Measurements from ENCODE around the gene ATP5PD.

The ATP5PD gene

GRCh38 chr17:75001915-75002843 lies 44.6 kb downstream of the ATP5PD start:
- no peak for DNase-seq (ENCODE audit: low read depth in 4 of 4, low spot score in 1 of 4)

- DNase-seq (ENCODE audit: low read depth in 4 of 4, low spot score in 1 of 4) = no peak
These were observed 47.2 kb downstream of the ATP5PD start for GRCh38 chr17:74999523-74999922.

DNA sequence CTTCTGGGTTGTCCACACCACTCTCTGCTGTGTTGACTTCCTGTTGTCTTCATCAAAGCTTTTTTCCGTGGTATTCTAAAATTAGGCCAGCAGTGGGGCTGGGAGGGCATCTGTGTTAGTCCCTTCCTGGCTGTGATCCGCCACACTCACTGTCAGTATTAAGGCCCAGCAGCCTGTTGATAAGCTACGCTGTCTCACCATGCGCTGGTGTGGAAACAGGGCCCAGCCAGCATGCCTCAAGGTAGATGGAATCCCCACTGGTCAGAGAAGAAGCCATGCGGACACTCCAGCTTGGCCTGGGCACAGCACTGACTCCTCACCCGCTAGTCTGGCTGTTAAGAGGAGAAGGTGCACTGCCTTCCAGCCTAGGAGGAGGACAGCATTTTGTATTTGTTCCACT lies 48.0 kb downstream of the ATP5PD start:
- no peak for DNase-seq (ENCODE audit: low read depth in 4 of 4, low spot score in 1 of 4)

DNA sequence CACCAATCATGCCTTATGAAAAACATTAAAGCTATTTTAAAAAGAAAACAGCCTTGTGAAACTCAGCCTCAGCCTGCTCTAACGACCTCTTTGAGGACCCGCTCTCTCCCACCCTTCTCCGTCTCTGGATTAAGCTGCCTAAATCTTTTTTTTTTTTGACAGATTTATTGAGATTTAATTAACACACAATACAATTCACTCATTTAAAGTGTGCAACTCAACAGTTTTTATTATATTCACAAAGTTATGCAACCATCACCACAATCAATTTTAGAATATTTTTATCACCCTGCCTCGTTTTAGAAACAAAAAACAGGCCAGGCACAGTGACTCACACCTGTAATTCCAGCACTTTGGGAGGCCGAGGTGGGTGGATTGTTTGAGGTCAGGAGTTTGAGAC lies 50.9 kb downstream of the ATP5PD start:
- DNase-seq (ENCODE audit: low read depth in 4 of 4, low spot score in 1 of 4) = no peak

- no peak for DNase-seq (ENCODE audit: low read depth in 4 of 4, low spot score in 1 of 4)
These were observed 52.3 kb downstream of the ATP5PD start for GRCh38 chr17:74994440-74994839.

- no peak for DNase-seq (ENCODE audit: low read depth in 4 of 4, low spot score in 1 of 4)
These were observed 54.5 kb downstream of the ATP5PD start for GRCh38 chr17:74992223-74992622.

- no peak for DNase-seq (ENCODE audit: low read depth in 4 of 4, low spot score in 1 of 4)
These were observed 56.1 kb downstream of the ATP5PD start for GRCh38 chr17:74990581-74991105.

Data from stimulated activated CD4-positive, alpha-beta T cell treated with anti-CD3 and anti-CD28 coated beads, Interleukin-1b, Interleukin-23, amount 100 ng/mL, for 24 hours (primary cell).